GM23338 (cell line): Measurements from ENCODE around the gene CPTP. TPM values are rescaled to one million over a fixed set of nuclear protein-coding genes. Genes with fewer than 3 reads are reported as not detected.

Experiments
- ATAC-seq: fragments of 200-7000 bp; cut with Tn5 transposase; 3 replicates; pipeline ENCODE4 v1.9.1; 2020
- DNase-seq: peaks from one replicate; pipeline ENCODE4 v3.0.0-alpha.2; 2015; ENCODE audit warnings: low spot score
- H2AFZ ChIP-seq: fragments of 200-600 bp; sonication (generic); 2 replicates; pipeline ENCODE4 v1.8.0; 2016; ENCODE audit warnings: antibody characterized with exemption, mild to moderate bottlenecking, moderate library complexity
- H3F3A ChIP-seq: fragments of 200-600 bp; sonication (generic); replicated peaks from 2 replicates; pipeline ENCODE4 v1.8.0; 2017; ENCODE audit warnings: antibody characterized with exemption, mixed run types, low read depth
- H3K27ac ChIP-seq: fragments of 200-600 bp; sonication (generic); 2 replicates; pipeline ENCODE4 v1.6.1; 2016; ENCODE audit warnings: low read depth
- H3K27me3 ChIP-seq: fragments of 200-600 bp; sonication (generic); 2 replicates; pipeline ENCODE4 v1.8.0; 2016; ENCODE audit warnings: mild to moderate bottlenecking, mixed run types, moderate library complexity; ENCODE audit not compliant: insufficient read depth
- H3K36me3 ChIP-seq: fragments of 200-600 bp; sonication (generic); 2 replicates; pipeline ENCODE4 v1.8.0; 2016; ENCODE audit warnings: mild to moderate bottlenecking; ENCODE audit not compliant: insufficient read depth
- H3K4me1 ChIP-seq: fragments of 200-600 bp; sonication (generic); 2 replicates; pipeline ENCODE4 v1.8.0; 2016; ENCODE audit warnings: mild to moderate bottlenecking, moderate library complexity; ENCODE audit not compliant: insufficient read depth
- H3K4me2 ChIP-seq: fragments of 200-600 bp; sonication (generic); 2 replicates; pipeline ENCODE4 v1.7.1; 2017; ENCODE audit warnings: mixed run types
- H3K4me3 ChIP-seq: fragments of 200-600 bp; sonication (generic); 2 replicates; pipeline ENCODE4 v1.6.1; 2016; ENCODE audit warnings: mixed run types
- H3K79me2 ChIP-seq: fragments of 200-600 bp; sonication (generic); replicated peaks from 2 replicates; pipeline ENCODE4 v1.8.0; 2017; ENCODE audit warnings: mild to moderate bottlenecking; ENCODE audit not compliant: insufficient read depth
- H3K9me2 ChIP-seq: fragments of 200-600 bp; sonication (generic); 2 replicates; pipeline ENCODE4 v1.8.0; 2017; ENCODE audit not compliant: insufficient read depth
- H4K20me1 ChIP-seq: fragments of 200-600 bp; sonication (generic); replicated peaks from 2 replicates; pipeline ENCODE4 v1.8.0; 2017; ENCODE audit warnings: mild to moderate bottlenecking; ENCODE audit not compliant: insufficient read depth
- H3K27ac Mint-ChIP-seq: 2 replicates; pipeline ENCODE4 v1.8.0; 2020; ENCODE audit warnings: inconsistent platforms, mild to moderate bottlenecking, moderate library complexity, mixed read lengths
- H3K27me3 Mint-ChIP-seq: 3 replicates; pipeline ENCODE4 v1.8.0; 2022; ENCODE audit warnings: low read depth, mild to moderate bottlenecking, moderate library complexity, mixed read lengths, inconsistent platforms; ENCODE audit not compliant: insufficient read depth, poor library complexity
- H3K36me3 Mint-ChIP-seq: 3 replicates; pipeline ENCODE4 v1.8.0; 2021; ENCODE audit warnings: low read depth, mild to moderate bottlenecking, inconsistent platforms, moderate library complexity, mixed read lengths
- H3K4me1 Mint-ChIP-seq: 3 replicates; pipeline ENCODE4 v1.8.0; 2020; ENCODE audit warnings: mild to moderate bottlenecking, inconsistent platforms, mixed read lengths
- H3K4me3 Mint-ChIP-seq: 3 replicates; pipeline ENCODE4 v1.8.0; 2021; ENCODE audit warnings: moderate library complexity, mild to moderate bottlenecking, inconsistent platforms, mixed read lengths
- H3K9me3 Mint-ChIP-seq: 3 replicates; pipeline ENCODE4 v1.8.0; 2020; ENCODE audit warnings: moderate library complexity, mild to moderate bottlenecking, inconsistent platforms, mixed read lengths
- CREB1 ChIP-seq: fragments of 250-450 bp; sonication (Bioruptor Pico); IDR thresholded peaks from 2 replicates; pipeline ENCODE4 v1.5.0; 2020; ENCODE audit warnings: low read depth, mild to moderate bottlenecking, moderate library complexity
- CTCF ChIP-seq, 2 experiments: fragments of 200-600 bp in 1 of 2; sonication (generic) in 1 of 2; conservative IDR thresholded peaks; 2 replicates each; pipeline versions ENCODE4 v1.5.1 to v1.6.1; 2016 to 2017; ENCODE audit warnings: antibody characterized with exemption in 2 of 2, low read depth in 2 of 2, mild to moderate bottlenecking in 2 of 2, moderate library complexity in 1 of 2
- ETS1 ChIP-seq: IDR thresholded peaks from 2 replicates; pipeline ENCODE4 v1.6.1; 2016; ENCODE audit warnings: antibody characterized with exemption
- EZH2 ChIP-seq: fragments of 200-600 bp; sonication (generic); IDR thresholded peaks from one replicate; pipeline ENCODE4 v1.8.0; 2017; ENCODE audit warnings: antibody characterized with exemption, mild to moderate bottlenecking, low read depth; ENCODE audit not compliant: unreplicated experiment
- EZH2phosphoT487 ChIP-seq: fragments of 200-600 bp; sonication (generic); IDR thresholded peaks from one replicate; pipeline ENCODE4 v1.8.1; 2018; ENCODE audit warnings: antibody characterized with exemption; ENCODE audit not compliant: unreplicated experiment
- JUNB ChIP-seq: IDR thresholded peaks from one replicate; pipeline ENCODE4 v1.6.1; 2016; ENCODE audit warnings: antibody characterized with exemption; ENCODE audit not compliant: unreplicated experiment
- NANOG ChIP-seq: IDR thresholded peaks from 2 replicates; pipeline ENCODE4 v1.6.1; 2016; ENCODE audit warnings: antibody characterized with exemption, borderline replicate concordance
- POLR2AphosphoS5 ChIP-seq: IDR thresholded peaks from 2 replicates; pipeline ENCODE4 v1.6.1; 2016; ENCODE audit warnings: antibody characterized with exemption, low read depth
- REST ChIP-seq: IDR thresholded peaks from one replicate; pipeline ENCODE4 v1.6.1; 2018; ENCODE audit warnings: antibody characterized with exemption; ENCODE audit not compliant: unreplicated experiment
- STAT1 ChIP-seq: IDR thresholded peaks from one replicate; pipeline ENCODE4 v1.6.1; 2016; ENCODE audit warnings: antibody characterized with exemption; ENCODE audit not compliant: unreplicated experiment
- ZNF114 ChIP-seq: fragments of 250-450 bp; sonication (Bioruptor Pico); IDR thresholded peaks from 2 replicates; pipeline ENCODE4 v1.5.0; 2020; ENCODE audit warnings: mild to moderate bottlenecking, moderate library complexity
- ZNF331 ChIP-seq: fragments of 250-450 bp; sonication (Bioruptor Pico); IDR thresholded peaks from 2 replicates; pipeline ENCODE4 v1.5.0; 2020; ENCODE audit warnings: low read depth, mild to moderate bottlenecking, moderate library complexity
- ZNF462 ChIP-seq: fragments of 250-450 bp; sonication (Bioruptor Pico); IDR thresholded peaks from 2 replicates; pipeline ENCODE4 v1.5.0; 2020; ENCODE audit warnings: mild to moderate bottlenecking, moderate library complexity
- polyA plus RNA-seq: library from polyadenylated mRNA; unstranded; fragments of >200 nt; fragmentation: Nextera tagmentation; extraction: Ambion mirVana; gene quantifications from 2 replicates; pipeline ENCODE4 v1.2.1, GENCODE V29; 2016
- total RNA-seq: library from RNA; depleted of rRNA; stranded (reverse); fragments of >200 nt; shearing (Covaris generic); gene quantifications from 2 replicates; pipeline ENCODE4 v1.2.3, GENCODE V29; 2014

CPTP gene
- total and polyA plus RNA-seq, 2 experiments from 2014 or later: 8.1 to 13.5 TPM

- peaks cover 31% of the 10 kb centered on the region for H3K79me2 ChIP-seq
- H3K36me3 Mint-ChIP-seq: peaks cover 55% of the 10 kb centered on the region
- H3F3A ChIP-seq: peaks cover 22% of the 10 kb centered on the region
- H4K20me1 ChIP-seq: peaks cover 25% of the 10 kb centered on the region
- DNase-seq: no peak
- H3K4me2 ChIP-seq: no peak overlapping the region
- H3K4me3 Mint-ChIP-seq: no peak overlapping the region
- peaks cover 7% of the 10 kb centered on the region; the same call in 1 of the 2 replicates for H3K4me1 ChIP-seq
- no peak overlapping the region for H2AFZ ChIP-seq
- H3K27me3 Mint-ChIP-seq: peaks cover 24% of the 10 kb centered on the region
- H3K4me1 Mint-ChIP-seq: peaks cover 18% of the 10 kb centered on the region
- H3K9me3 Mint-ChIP-seq: no peaks in the 10 kb centered on the region; the same call in 2 of the 3 replicates
- no peak overlapping the region for H3K4me3 ChIP-seq
- no peaks in the 10 kb centered on the region for H3K9me2 ChIP-seq
- H3K36me3 ChIP-seq: peaks cover 8% of the 10 kb centered on the region; the same call in 1 of the 2 replicates
- TF ChIP-seq STAT1 (no peak), EZH2phosphoT487 (no peak), NANOG (no peak), CTCF (conservative IDR thresholded peaks at IDR 0.05; ENCODE audit: low read depth in 2 of 2) (no peak), ZNF462 (CRISPR knock-in tag) (no peak), ETS1 (no peak), CREB1 (CRISPR knock-in tag) (no peak), REST (no peak), POLR2AphosphoS5 (no peak), EZH2 (no peak), JUNB (no peak), ZNF331 (CRISPR knock-in tag) (no peak), ZNF114 (CRISPR knock-in tag) (no peak)
- no peak overlapping the region for H3K27ac ChIP-seq
- no peak for ATAC-seq
- no peaks in the 10 kb centered on the region for H3K27me3 ChIP-seq
- H3K27ac Mint-ChIP-seq: no peak overlapping the region
These were observed 10.4 kb upstream of the CPTP start for GRCh38 chr1:1314237-1314586.
